GM12878 (cell line): Measurements from ENCODE around the gene SCLY.

ENCODE experiments used
- BCL11A ChIP-seq: IDR thresholded peaks from 2 replicates; pipeline ENCODE4 v1.6.1; 2011; ENCODE audit warnings: low read depth, low read length
- CBFB ChIP-seq: IDR thresholded peaks from 2 replicates; pipeline ENCODE4 v1.6.1; 2016; ENCODE audit warnings: antibody characterized with exemption, low read depth
- CEBPB ChIP-seq, 2 experiments: fragments of 150-350 bp in 1 of 2; IDR thresholded peaks; 2 replicates each; pipeline ENCODE4 v1.6.1; 2012 to 2014; ENCODE audit warnings: low read depth in 2 of 2, low read length in 2 of 2, borderline replicate concordance in 1 of 2, inconsistent platforms in 1 of 2
- CHD4 ChIP-seq: fragments of 200-600 bp; sonication (generic); IDR thresholded peaks from 2 replicates; pipeline ENCODE4 v1.6.1; 2016; ENCODE audit warnings: mild to moderate bottlenecking
- DPF2 ChIP-seq: fragments of 450-650 bp; IDR thresholded peaks from 2 replicates; pipeline ENCODE4 v1.6.1; 2017; ENCODE audit warnings: mild to moderate bottlenecking
- EZH2 ChIP-seq: IDR thresholded peaks from 2 replicates; pipeline ENCODE4 v1.6.1; 2012; ENCODE audit warnings: low read depth, mild to moderate bottlenecking, control low read depth, inconsistent platforms, low read length, borderline replicate concordance; ENCODE audit not compliant: control insufficient read depth
- GABPA ChIP-seq: IDR thresholded peaks from 2 replicates; pipeline ENCODE4 v1.6.1; 2014; ENCODE audit warnings: antibody characterized with exemption, low read depth, mild to moderate bottlenecking, inconsistent platforms
- POLR2A ChIP-seq: IDR thresholded peaks from 2 replicates; pipeline ENCODE4 v1.6.1; 2011; ENCODE audit warnings: low read depth, mild to moderate bottlenecking, low read length
- SUZ12 ChIP-seq: fragments of 200-600 bp; sonication (generic); IDR thresholded peaks from one replicate; pipeline ENCODE4 v1.6.1; 2018; ENCODE audit warnings: antibody characterized with exemption, mild to moderate bottlenecking; ENCODE audit not compliant: unreplicated experiment
- TARDBP ChIP-seq: IDR thresholded peaks from 2 replicates; pipeline ENCODE4 v1.6.1; 2016; ENCODE audit warnings: borderline replicate concordance
- YY1 ChIP-seq: IDR thresholded peaks from 2 replicates; pipeline ENCODE4 v1.6.1; 2011; ENCODE audit warnings: low read depth, mild to moderate bottlenecking, low read length
- TF ChIP-seq, protein P1 (sequence below), 3 experiments: IDR thresholded peaks in 2 of 3; conservative IDR thresholded peaks in 1 of 3; 2 replicates each; pipeline ENCODE4 v1.5.1; 2011; ENCODE audit warnings: low read depth in 3 of 3, low read length in 3 of 3, mild to moderate bottlenecking in 3 of 3, control low read depth in 2 of 3, moderate library complexity in 2 of 3, inconsistent platforms in 1 of 3, mixed read lengths in 1 of 3; ENCODE audit not compliant: control insufficient read depth in 2 of 3, insufficient read depth in 1 of 3; ENCODE audit errors: extremely low read depth in 1 of 3

DNA sequence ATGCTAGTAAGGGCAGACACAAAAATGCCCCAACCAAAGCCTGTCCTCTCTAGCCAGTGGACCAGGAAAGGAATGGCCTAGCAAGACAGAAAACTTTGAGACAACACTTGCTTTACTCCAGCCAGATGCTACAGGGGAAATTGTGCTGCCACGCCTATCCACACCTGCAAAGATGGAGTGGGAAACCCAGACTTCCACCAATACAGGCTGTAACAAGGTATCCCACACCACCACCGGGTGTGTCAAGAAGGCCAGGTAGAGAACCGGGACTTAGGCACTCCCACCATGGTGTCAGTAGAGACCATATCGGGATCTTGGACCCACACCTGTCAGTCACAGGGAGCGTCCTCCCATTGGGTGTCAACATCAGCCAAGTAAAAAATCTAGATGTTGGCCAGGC is 23.1 kb downstream of the SCLY start:
- TF ChIP-seq YY1 (no peak), GABPA (no peak), CHD4 (no peak), DPF2 (no peak), EZH2 (no peak), CBFB (no peak), POLR2A (no peak), SUZ12 (no peak), TARDBP (no peak), BCL11A (no peak), CEBPB (IDR thresholded peaks at IDR 0.05; ENCODE audit: borderline replicate concordance in 1 of 2, low read depth in 2 of 2, low read length in 2 of 2) (no peak)
- TF ChIP-seq, protein P1, sequence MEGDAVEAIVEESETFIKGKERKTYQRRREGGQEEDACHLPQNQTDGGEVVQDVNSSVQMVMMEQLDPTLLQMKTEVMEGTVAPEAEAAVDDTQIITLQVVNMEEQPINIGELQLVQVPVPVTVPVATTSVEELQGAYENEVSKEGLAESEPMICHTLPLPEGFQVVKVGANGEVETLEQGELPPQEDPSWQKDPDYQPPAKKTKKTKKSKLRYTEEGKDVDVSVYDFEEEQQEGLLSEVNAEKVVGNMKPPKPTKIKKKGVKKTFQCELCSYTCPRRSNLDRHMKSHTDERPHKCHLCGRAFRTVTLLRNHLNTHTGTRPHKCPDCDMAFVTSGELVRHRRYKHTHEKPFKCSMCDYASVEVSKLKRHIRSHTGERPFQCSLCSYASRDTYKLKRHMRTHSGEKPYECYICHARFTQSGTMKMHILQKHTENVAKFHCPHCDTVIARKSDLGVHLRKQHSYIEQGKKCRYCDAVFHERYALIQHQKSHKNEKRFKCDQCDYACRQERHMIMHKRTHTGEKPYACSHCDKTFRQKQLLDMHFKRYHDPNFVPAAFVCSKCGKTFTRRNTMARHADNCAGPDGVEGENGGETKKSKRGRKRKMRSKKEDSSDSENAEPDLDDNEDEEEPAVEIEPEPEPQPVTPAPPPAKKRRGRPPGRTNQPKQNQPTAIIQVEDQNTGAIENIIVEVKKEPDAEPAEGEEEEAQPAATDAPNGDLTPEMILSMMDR (IDR thresholded peaks at IDR 0.05 in 2 of 3, conservative IDR thresholded peaks at IDR 0.05 in 1 of 3; ENCODE audit: control insufficient read depth in 2 of 3, extremely low read depth in 1 of 3, insufficient read depth in 1 of 3, low read depth in 3 of 3, low read length in 3 of 3) = no peak
